Muscle of back (tissue), 11 donors: ENCODE data around the gene RBMS1. TPM values are rescaled to one million over a fixed set of nuclear protein-coding genes. Genes with fewer than 3 reads are reported as not detected.

Experiments
- DNase-seq, 3 donors: peaks; one replicate each; pipeline versions ENCODE4 v3.0.0 to v3.0.0-alpha.2; 2013
- polyA plus RNA-seq, 10 donors: library from polyadenylated mRNA; unstranded; fragments of 120-200 nt; gene quantifications; one replicate each; pipeline ENCODE4 v1.2.1, GENCODE V29; 2013; ENCODE audit not compliant: insufficient read length in 10 of 10

The RBMS1 gene
- polyA plus RNA-seq, 10 donors: 51.2 to 87.9 (median 69.7) TPM

GRCh38 chr2:160364364-160364763 lies 129.2 kb downstream of the RBMS1 start:
- DNase-seq: peak in 1 of 3 donors; percentile 52

GRCh38 chr2:160363961-160364360 lies 129.6 kb downstream of the RBMS1 start:
- no peak for DNase-seq

- no peak for DNase-seq
Measured at GRCh38 chr2:160363055-160363454, 130.6 kb downstream of the RBMS1 start.

GRCh38 chr2:160362541-160362940 lies 131.1 kb downstream of the RBMS1 start:
- no peak for DNase-seq

GRCh38 chr2:160362018-160362417 lies 131.6 kb downstream of the RBMS1 start:
- DNase-seq: no peak

- DNase-seq: no peak
Measured at GRCh38 chr2:160360089-160360757, 133.4 kb downstream of the RBMS1 start.

- DNase-seq: peak in 1 of 3 donors; percentile 72
Measured at GRCh38 chr2:160358046-160358445, 135.6 kb downstream of the RBMS1 start.

- no peak for DNase-seq
Measured at GRCh38 chr2:160356485-160356884, 137.1 kb downstream of the RBMS1 start.

- DNase-seq: no peak
Measured at GRCh38 chr2:160355080-160355479, 138.5 kb downstream of the RBMS1 start.

- DNase-seq: no peak
Measured at GRCh38 chr2:160354677-160355076, 138.9 kb downstream of the RBMS1 start.

- DNase-seq: no peak
Measured at GRCh38 chr2:160353813-160354212, 139.8 kb downstream of the RBMS1 start.

GRCh38 chr2:160353166-160353565 lies 140.4 kb downstream of the RBMS1 start:
- no peak for DNase-seq

GRCh38 chr2:160352500-160352899 lies 141.1 kb downstream of the RBMS1 start:
- no peak for DNase-seq

GRCh38 chr2:160351956-160352355 lies 141.7 kb downstream of the RBMS1 start:
- DNase-seq: no peak

GRCh38 chr2:160349306-160349705 lies 144.3 kb downstream of the RBMS1 start:
- no peak for DNase-seq

GRCh38 chr2:160347269-160347863 lies 146.2 kb downstream of the RBMS1 start:
- DNase-seq: no peak

- no peak for DNase-seq
Measured at GRCh38 chr2:160345071-160345764, 148.4 kb downstream of the RBMS1 start.

- DNase-seq: no peak
Measured at GRCh38 chr2:160343404-160343803, 150.2 kb downstream of the RBMS1 start.

- no peak for DNase-seq
Measured at GRCh38 chr2:160339726-160340125, 153.9 kb downstream of the RBMS1 start.

- DNase-seq: peak; percentile 43 to 83 (median 67)
Measured at GRCh38 chr2:160338901-160339685, 154.5 kb downstream of the RBMS1 start.

- DNase-seq: no peak
Measured at GRCh38 chr2:160337728-160338127, 155.9 kb downstream of the RBMS1 start.

GRCh38 chr2:160336635-160337034 lies 157.0 kb downstream of the RBMS1 start:
- DNase-seq: peak in 1 of 3 donors; percentile 29
